ENCODE results near the gene PAK6.

PAK6 gene

DNA sequence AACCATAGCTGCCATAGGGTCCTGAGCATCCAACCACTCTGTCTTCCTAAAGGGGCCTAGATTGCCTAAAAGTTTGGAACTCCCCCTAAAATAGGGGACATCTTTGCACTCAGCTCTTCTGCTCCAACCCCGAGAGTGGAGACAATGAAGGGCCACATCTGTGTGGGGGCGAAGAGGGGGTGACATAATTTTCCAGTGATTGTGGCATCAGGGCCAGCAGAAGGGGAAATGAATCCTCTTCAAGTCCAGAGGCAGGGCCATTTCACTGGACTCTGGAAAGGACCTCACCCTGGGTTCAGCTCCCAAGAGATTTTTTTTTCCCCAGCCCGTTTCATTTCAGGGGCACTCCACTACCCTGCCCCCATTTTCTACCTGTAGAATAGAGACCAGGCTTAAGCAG is 48.6 kb downstream of the PAK6 start:
- H3K4me3 ChIP-seq (ENCODE audit: low read depth, low read length) = no peak overlapping the region
- no peak for DNase-seq (ENCODE audit: low read depth, low spot score)
- TF ChIP-seq, protein P1, sequence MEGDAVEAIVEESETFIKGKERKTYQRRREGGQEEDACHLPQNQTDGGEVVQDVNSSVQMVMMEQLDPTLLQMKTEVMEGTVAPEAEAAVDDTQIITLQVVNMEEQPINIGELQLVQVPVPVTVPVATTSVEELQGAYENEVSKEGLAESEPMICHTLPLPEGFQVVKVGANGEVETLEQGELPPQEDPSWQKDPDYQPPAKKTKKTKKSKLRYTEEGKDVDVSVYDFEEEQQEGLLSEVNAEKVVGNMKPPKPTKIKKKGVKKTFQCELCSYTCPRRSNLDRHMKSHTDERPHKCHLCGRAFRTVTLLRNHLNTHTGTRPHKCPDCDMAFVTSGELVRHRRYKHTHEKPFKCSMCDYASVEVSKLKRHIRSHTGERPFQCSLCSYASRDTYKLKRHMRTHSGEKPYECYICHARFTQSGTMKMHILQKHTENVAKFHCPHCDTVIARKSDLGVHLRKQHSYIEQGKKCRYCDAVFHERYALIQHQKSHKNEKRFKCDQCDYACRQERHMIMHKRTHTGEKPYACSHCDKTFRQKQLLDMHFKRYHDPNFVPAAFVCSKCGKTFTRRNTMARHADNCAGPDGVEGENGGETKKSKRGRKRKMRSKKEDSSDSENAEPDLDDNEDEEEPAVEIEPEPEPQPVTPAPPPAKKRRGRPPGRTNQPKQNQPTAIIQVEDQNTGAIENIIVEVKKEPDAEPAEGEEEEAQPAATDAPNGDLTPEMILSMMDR (IDR thresholded peaks at IDR 0.05; ENCODE audit: low read depth, low read length) = no peak
- in situ Hi-C loops (cut with HindIII; ENCODE audit: low sequenced_read_pairs) = loop anchor here (25.0 kb wide), 1 partner anchor 125 kb away; the partner anchor contains the start of gene IVD

DNA sequence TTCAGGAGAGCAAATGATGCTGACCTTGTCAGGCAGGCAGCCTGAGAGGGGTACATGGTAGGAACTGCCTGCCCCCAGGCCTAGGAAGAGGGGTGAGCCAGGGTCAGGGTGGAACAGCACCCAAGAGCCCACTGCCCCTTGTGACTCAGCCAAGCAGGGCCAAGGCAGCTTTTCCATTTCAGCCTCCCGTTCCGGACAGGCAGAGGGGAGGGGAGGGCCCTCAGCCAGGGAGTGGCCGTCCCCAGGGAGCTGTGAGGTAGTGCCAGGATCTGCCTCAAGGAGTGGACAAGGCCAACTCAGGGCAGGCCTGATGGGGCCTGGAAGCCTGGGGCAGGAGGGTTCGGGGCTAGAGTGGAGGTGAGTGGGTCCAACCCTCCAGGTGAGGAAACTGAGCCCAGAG is 49.1 kb downstream of the PAK6 start:
- DNase-seq (ENCODE audit: low read depth, low spot score) = no peak
- TF ChIP-seq, protein P1 (IDR thresholded peaks at IDR 0.05; ENCODE audit: low read depth, low read length) = no peak

DNA sequence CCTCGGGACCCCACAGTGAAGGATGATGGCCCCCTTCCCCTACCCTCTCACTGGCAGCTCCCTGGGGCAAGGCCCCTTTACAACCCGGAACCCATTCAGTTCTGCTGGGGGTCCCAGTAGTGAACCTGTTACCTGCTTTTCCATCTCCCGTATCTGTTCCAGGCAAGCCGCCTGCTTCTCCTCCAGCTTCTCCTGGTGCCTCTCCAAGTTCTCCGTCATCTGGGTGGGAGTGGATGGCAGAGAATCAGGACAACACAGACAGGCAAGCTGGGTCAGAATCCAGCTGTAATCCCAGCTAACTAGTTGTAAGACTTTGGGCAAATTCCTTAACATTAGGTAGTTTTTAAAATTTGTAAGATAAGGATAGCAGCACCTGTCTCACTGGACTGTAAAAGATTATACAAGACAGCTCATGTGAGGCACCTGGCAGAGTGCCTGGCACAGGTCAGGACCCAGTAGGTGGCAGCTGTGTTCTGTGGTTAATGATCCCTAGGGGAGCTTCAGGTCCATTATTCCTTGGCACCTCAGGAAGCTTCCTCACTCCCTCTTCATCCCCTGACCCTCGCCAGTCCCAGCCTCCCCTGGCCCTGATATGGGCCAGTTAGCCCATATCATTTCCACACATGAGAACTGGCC is 50.4 kb downstream of the PAK6 start:
- no peak for DNase-seq (ENCODE audit: low read depth, low spot score)
- TF ChIP-seq, protein P1 (IDR thresholded peaks at IDR 0.05; ENCODE audit: low read depth, low read length) = no peak
- in situ Hi-C loops (cut with HindIII; ENCODE audit: low sequenced_read_pairs) = loop anchor here (25.0 kb wide), 1 partner anchor 123 kb away; the partner anchor contains the start of gene IVD
- no peak overlapping the region for H3K4me3 ChIP-seq (ENCODE audit: low read depth, low read length)

More for the DNA sequence above, 49.1 kb downstream of the PAK6 start:
- in situ Hi-C loops (cut with HindIII; ENCODE audit: low sequenced_read_pairs) = loop anchor here (25.0 kb wide), 1 partner anchor 124 kb away; the partner anchor contains the start of gene IVD
- no peak overlapping the region for H3K4me3 ChIP-seq (ENCODE audit: low read depth, low read length)

DNA sequence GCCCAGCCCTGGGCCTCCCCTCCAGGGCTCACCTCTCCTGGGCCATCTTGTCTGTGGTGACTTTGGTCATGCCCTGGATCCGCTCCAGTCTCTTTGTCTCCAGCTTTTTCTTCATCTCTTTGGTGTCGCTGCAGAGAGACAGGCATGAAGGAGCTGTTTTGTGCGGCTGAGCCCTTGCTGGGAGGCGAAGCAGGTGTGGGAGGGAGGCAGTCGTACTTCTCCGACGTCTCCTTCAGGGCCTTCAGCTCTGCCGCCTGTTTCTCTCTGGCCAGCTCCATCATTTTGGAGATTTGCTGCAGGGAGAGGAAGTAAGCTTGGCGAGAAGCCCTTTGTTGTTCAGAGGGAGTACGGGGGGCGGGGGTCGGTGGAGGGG is 51.7 kb downstream of the PAK6 start:
- DNase-seq (ENCODE audit: low read depth, low spot score) = no peak
- H3K4me3 ChIP-seq (ENCODE audit: low read depth, low read length) = no peak overlapping the region
- TF ChIP-seq, protein P1 (IDR thresholded peaks at IDR 0.05; ENCODE audit: low read depth, low read length) = no peak
- in situ Hi-C loops (cut with HindIII; ENCODE audit: low sequenced_read_pairs) = loop anchor here (25.0 kb wide), 1 partner anchor 122 kb away; the partner anchor contains the start of gene IVD

DNA sequence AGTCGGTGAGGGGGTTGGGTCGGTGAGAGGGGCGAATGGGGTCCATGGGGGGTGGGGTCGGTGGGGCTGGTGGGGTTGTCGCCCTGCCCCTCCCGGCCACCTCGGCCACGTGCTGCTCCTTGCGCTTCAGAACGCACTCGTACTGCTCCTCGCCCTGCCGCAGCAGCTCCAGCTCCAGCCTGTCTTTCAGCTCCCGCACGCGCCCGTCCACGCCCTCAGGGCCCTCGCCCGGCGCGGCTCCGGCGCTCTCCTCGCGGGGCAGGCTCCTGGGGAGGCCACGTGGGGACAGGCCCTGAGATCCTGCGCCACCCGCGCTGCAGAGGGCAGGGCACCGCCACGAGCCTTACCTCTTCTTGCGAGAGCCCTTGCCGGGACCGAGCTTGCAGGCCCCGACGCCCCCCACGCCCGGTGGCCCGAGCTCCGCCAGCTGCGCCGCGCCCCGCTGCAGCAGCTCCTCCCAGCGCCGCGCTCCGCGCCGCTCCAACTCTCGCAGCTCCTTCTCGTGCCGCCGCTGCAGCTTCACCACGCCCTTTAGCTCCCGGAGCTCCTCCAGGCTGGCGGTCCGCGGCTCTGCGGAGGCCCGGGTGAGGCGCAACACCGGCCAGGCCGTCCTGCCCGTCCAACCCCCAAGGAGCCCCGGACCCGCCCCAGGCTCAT is 52.2 kb downstream of the PAK6 start:
- in situ Hi-C loops (cut with HindIII; ENCODE audit: low sequenced_read_pairs) = loop anchor here (25.0 kb wide), 1 partner anchor 121 kb away; the partner anchor contains the start of gene IVD
- peak overlapping the region; percentile 12 for H3K4me3 ChIP-seq (ENCODE audit: low read depth, low read length)
- DNase-seq (ENCODE audit: low read depth, low spot score) = peak; percentile 39
- TF ChIP-seq, protein P1 (IDR thresholded peaks at IDR 0.05; ENCODE audit: low read depth, low read length) = no peak

DNA sequence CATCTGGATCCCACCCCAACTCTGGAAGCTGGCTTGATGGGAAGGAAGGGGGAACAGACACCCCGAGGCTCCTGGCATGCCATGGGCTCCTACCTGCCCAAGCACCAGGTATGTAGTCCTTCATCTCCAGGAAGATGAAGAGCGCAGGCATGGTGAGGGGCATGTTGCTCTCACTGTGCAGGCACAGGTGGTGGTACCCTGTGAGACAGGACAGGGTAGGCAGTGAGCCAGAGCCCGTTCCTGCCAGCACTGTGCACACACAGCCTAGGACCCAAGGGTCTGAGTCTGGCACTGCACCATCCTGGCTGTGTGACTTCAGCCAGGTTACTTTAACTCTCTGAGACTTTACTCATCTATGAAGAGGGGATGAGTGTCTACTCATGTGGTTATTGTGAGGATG is 53.4 kb downstream of the PAK6 start:
- in situ Hi-C loops (cut with HindIII; ENCODE audit: low sequenced_read_pairs) = loop anchor here (25.0 kb wide), 1 partner anchor 120 kb away; the partner anchor contains the start of gene IVD
- no peak for DNase-seq (ENCODE audit: low read depth, low spot score)
- TF ChIP-seq, protein P1 (IDR thresholded peaks at IDR 0.05; ENCODE audit: low read depth, low read length) = no peak
- no peak overlapping the region for H3K4me3 ChIP-seq (ENCODE audit: low read depth, low read length)
